Stimulated activated CD8-positive, alpha-beta memory T cell treated with anti-CD3 and anti-CD28 coated beads, Interleukin-15, amount 100 ng/mL, for 24 hours (primary cell): ENCODE results near the gene TPSD1.

Experiments used
- DNase-seq: peaks from one replicate; pipeline ENCODE4 v3.0.0-alpha.2; 2020; ENCODE audit warnings: low read depth

TPSD1 gene

DNA sequence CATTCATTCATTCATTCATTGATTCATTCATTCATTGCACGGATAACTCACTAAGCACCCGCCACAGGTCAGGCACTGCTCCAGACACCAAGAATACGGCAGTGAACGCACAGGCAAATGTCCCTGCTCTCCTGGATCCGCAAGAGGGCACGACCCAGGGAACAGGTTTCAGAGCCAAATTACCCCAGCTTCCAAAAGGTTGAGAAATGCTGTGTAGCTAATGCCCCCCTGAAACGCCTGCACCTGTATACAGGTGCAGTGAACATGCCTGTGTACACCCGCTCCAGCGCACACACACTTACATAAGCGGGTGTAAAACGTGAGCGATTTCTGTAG is 44.0 kb downstream of the TPSD1 start:
- DNase-seq = no peak

DNA sequence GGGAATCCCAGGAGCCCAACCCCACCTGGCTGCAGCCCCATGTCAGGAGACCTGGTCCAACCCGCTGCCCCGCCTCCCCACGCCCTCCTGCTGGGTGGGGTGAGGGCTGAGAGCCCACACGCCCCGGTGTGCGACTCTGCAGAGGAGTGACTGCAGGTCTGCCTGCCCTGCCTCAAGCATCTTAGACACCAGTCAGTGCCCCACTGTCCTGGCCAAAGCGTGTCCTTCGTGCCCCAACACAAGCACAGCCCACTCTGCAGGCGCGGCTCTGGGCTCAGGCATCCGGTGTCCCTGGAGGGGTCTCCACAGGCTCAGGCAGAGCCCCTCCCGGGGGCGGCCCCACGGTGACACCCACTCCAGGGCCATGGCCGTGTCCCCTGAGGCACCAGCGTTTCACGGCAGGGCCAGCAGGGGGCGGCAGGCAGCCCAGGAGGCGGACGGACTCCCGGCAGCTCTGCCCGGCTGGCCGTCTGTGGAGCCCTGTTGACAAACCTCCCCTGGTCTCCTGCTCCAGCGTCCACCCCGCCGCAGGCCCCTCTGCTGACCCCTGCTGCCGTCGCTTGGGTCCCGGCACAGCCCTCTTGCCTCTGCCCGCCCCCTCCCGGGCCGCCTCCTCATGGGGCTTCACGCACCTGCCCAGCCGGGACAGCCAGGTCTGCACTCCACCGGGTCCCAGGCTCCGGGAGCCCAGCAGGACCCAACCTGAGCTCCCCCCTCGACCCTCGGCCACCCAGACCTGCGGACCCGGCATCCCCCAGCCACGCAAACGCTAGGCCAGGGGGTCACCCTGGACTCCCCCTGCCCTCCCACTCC is 45.0 kb downstream of the TPSD1 start:
- peak; percentile 49 for DNase-seq

DNA sequence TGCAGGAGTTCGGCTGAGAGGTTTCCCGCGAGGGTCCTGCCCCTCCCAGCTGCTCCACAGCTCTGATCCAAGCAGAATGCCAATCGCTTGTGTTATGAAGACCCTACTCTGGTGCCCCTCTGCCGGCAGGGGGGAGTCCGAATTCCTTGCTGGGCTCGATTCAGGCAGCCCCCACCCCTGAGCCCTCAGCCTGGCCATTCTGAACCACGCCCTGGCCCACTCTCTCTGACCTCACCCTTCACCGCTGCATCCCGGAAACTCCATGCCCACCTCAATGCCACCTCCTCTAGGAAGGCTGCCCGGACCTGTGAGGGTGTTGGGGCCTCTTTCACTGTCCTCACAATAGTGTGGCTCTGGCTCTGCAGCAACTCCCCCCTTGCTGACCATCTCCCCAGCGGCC is 45.7 kb downstream of the TPSD1 start:
- DNase-seq = no peak

DNA sequence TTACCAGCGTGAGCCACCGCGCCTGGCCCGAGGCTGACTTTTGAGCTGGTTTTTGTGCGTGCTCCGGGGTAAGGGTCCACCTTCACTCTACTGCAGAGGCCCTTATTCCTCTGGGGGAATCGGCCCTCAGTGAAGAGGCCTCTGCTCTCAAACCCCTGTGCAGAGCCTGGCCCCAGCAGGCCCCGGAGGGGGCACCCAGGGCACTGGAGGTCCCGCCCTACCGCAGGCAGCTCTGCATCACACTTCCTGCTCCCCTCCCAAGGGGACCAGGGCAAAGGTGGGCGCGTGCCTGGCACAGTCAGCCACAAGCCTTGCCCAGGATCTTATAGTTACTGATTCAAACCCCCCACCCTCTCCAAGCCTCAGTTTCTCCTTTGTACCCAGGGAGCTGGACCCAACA is 50.0 kb downstream of the TPSD1 start:
- DNase-seq = no peak

DNA sequence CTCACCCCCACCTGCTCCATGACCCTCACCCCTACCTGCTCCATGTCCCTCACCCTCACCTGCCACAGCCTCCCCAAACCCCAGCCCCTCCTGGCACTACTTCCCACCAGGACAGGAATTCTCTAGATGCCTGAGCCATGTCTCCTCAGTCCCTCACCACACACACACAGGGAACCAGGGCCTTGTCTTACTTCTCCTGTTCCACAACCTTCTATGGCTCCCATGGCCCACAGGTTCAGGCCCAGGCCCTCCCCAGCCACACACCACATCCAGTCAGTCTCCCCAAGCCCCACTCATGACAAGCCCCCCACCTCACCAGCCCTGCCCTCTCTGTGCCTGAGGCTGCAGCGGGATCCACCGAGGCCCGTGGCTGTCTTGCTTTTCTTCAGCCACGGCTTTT is 50.5 kb downstream of the TPSD1 start:
- no peak for DNase-seq

GRCh38 chr16:1308036-1308976 is 52.4 kb downstream of the TPSD1 start:
- DNase-seq = no peak
